Umbilical cord (tissue), 2 donors: Measurements from ENCODE around the gene SPSB3. TPM values are rescaled to one million over a fixed set of nuclear protein-coding genes. Genes with fewer than 3 reads are reported as not detected.
"Not testable (repeated sequence)": the region's sequence is repeated elsewhere in the genome, so short reads cannot be mapped to it uniquely, and the experiment has no call there.

Experiments
- DNase-seq: peaks from one replicate; pipeline ENCODE4 v3.0.0-alpha.2; 2015; ENCODE audit warnings: low spot score
- total RNA-seq: library from RNA; depleted of rRNA; stranded (reverse); fragments of >200 nt; gene quantifications from one replicate; pipeline ENCODE4 v1.2.3, GENCODE V29; 2014; ENCODE audit warnings: low replicate concordance; ENCODE audit not compliant: insufficient read depth

Gene SPSB3
- total RNA-seq, 1 donor from 2014 or later: 37.6 TPM

GRCh38 chr16:1816396-1817275, 34.3 kb upstream of the SPSB3 start:
- DNase-seq: no peak

- no peak for DNase-seq
Observed at GRCh38 chr16:1815461-1815860, 33.1 kb upstream of the SPSB3 start.

- peak; percentile 70 for DNase-seq
Observed at GRCh38 chr16:1812732-1813163, 30.4 kb upstream of the SPSB3 start.

- DNase-seq: no peak
Observed at GRCh38 chr16:1810536-1810935, 28.2 kb upstream of the SPSB3 start.

- DNase-seq: no peak
Observed at GRCh38 chr16:1810106-1810505, 27.7 kb upstream of the SPSB3 start.

GRCh38 chr16:1809281-1809801, 27.0 kb upstream of the SPSB3 start:
- no peak for DNase-seq

GRCh38 chr16:1808691-1809090, 26.3 kb upstream of the SPSB3 start:
- DNase-seq: no peak

GRCh38 chr16:1807626-1808025, 25.3 kb upstream of the SPSB3 start:
- DNase-seq: no peak

- no peak for DNase-seq
Observed at GRCh38 chr16:1800701-1801100, 18.3 kb upstream of the SPSB3 start.

- not testable (repeated sequence) for DNase-seq
Observed at GRCh38 chr16:1799263-1799662, 16.9 kb upstream of the SPSB3 start.

- no peak for DNase-seq
Observed at GRCh38 chr16:1794908-1795666, 12.7 kb upstream of the SPSB3 start.

GRCh38 chr16:1794221-1794871, 12.0 kb upstream of the SPSB3 start:
- no peak for DNase-seq

GRCh38 chr16:1793578-1794220, 11.3 kb upstream of the SPSB3 start, which contains the start of gene IGFALS:
Gene IGFALS, minus strand, starts transcription at chr16:1793705. Its CDS starts 53 bp downstream, at chr16:1793652.
- DNase-seq: no peak

GRCh38 chr16:1792836-1793577, 10.6 kb upstream of the SPSB3 start:
- DNase-seq: no peak

- no peak for DNase-seq
Observed at GRCh38 chr16:1791943-1792812, 9.8 kb upstream of the SPSB3 start.

- no peak for DNase-seq
Observed at GRCh38 chr16:1791256-1791942, 9.0 kb upstream of the SPSB3 start.

GRCh38 chr16:1790611-1791255, 8.4 kb upstream of the SPSB3 start:
- no peak for DNase-seq

GRCh38 chr16:1790261-1790610, 7.9 kb upstream of the SPSB3 start:
- DNase-seq: no peak

- DNase-seq: no peak
Observed at GRCh38 chr16:1789643-1790045, 7.3 kb upstream of the SPSB3 start.
